K562 (cell line): ENCODE measurements around the gene MT2A. TPM values are rescaled to one million over a fixed set of nuclear protein-coding genes. Genes with fewer than 3 reads are reported as not detected.

Source experiments
- ATAC-seq: fragments of 200-7000 bp; cut with Tn5 transposase; 3 replicates; pipeline ENCODE4 v1.9.1; 2020; ENCODE audit warnings: moderate library complexity
- BruUV-seq: library from RNA; stranded (reverse); fragments of 400-500 nt; replicated peaks from 2 replicates; lab custom pipeline; 2021; lab: Mats Ljungman, UMichigan
- CTCF ChIA-PET: fragments of 300-600 bp; formaldehyde crosslinking; extraction: SDS; loops from one replicate; lab custom pipeline; 2021; ENCODE audit warnings: low intra/inter-chr PET ratio; lab: Yijun Ruan, JAX
- POLR2A ChIA-PET: fragments of 300-600, 350-650 bp; sonication (Branson Sonifier 250); formaldehyde crosslinking; extraction: SDS; loops from one replicate; lab custom pipeline; 2021; ENCODE audit warnings: antibody characterized with exemption, inconsistent platforms; lab: Yijun Ruan, JAX
- DNase-seq, 4 experiments: peaks; one replicate each; pipeline versions ENCODE4 v3.0.0 to v3.0.0-alpha.2; 2011 to 2018; ENCODE audit warnings: low spot score in 3 of 4, mixed read lengths in 3 of 4; ENCODE audit errors: extremely low read depth in 1 of 4
- FAIRE-seq: peaks from 2 replicates; lab custom pipeline; 2011; peaks lifted over from hg19 to GRCh38; lab: Jason Lieb, UNC
- H2AFZ ChIP-seq: 2 replicates; pipeline ENCODE4 v1.6.0; 2011; ENCODE audit warnings: low read depth, low read length, control low read depth, inconsistent platforms
- H3K27ac ChIP-seq: fragments of 200-600 bp; 3 replicates; pipeline ENCODE4 v1.8.0; 2011; ENCODE audit warnings: low read depth, mild to moderate bottlenecking, control low read depth, inconsistent platforms, low read length, moderate library complexity, mixed read lengths; ENCODE audit errors: extremely low read depth
- H3K27me3 ChIP-seq, 2 experiments: fragments of 300-600 bp in 1 of 2; 2 replicates in 1 of 2; 3 replicates in 1 of 2; pipeline versions ENCODE4 v1.6.0 to v1.8.0; 2011; ENCODE audit warnings: inconsistent platforms in 2 of 2, low read length in 2 of 2, mild to moderate bottlenecking in 1 of 2, mixed read lengths in 1 of 2, moderate library complexity in 1 of 2; ENCODE audit not compliant: control insufficient read depth in 2 of 2, insufficient read depth in 2 of 2
- H3K36me3 ChIP-seq: fragments of 300-600 bp; 3 replicates; pipeline ENCODE4 v1.8.0; 2011; ENCODE audit warnings: mild to moderate bottlenecking, low read length, inconsistent platforms; ENCODE audit not compliant: control insufficient read depth, insufficient read depth
- H3K4me1 ChIP-seq, 2 experiments: fragments of 200-600 bp in 1 of 2; replicated peaks in 1 of 2; 2 replicates in 1 of 2; 3 replicates in 1 of 2; pipeline versions ENCODE4 v1.5.1 to v1.8.0; 2011; ENCODE audit warnings: inconsistent platforms in 2 of 2, low read length in 2 of 2, mild to moderate bottlenecking in 1 of 2, mixed read lengths in 1 of 2, moderate library complexity in 1 of 2; ENCODE audit not compliant: control insufficient read depth in 2 of 2, insufficient read depth in 2 of 2
- H3K4me2 ChIP-seq: 2 replicates; pipeline ENCODE4 v1.6.1; 2011; ENCODE audit warnings: low read length, control low read depth, inconsistent platforms, mixed read lengths; ENCODE audit not compliant: insufficient read depth
- H3K4me3 ChIP-seq: fragments of 200-600 bp; sonication (generic), shearing (Covaris generic); 2 replicates; pipeline ENCODE4 v1.5.1; 2016; ENCODE audit warnings: control low read depth, inconsistent platforms
- H3K79me2 ChIP-seq: fragments of 200-600 bp; 3 replicates; pipeline ENCODE4 v1.8.0; 2011; ENCODE audit warnings: low read length, inconsistent platforms; ENCODE audit not compliant: control insufficient read depth, insufficient read depth
- H3K9ac ChIP-seq, 2 experiments: 2 replicates each; pipeline versions ENCODE4 v1.6.0 to v1.6.1; 2011; ENCODE audit warnings: low read depth in 2 of 2, low read length in 2 of 2, control low read depth in 1 of 2, inconsistent platforms in 1 of 2, mild to moderate bottlenecking in 1 of 2, mixed read lengths in 1 of 2; ENCODE audit not compliant: insufficient read depth in 1 of 2
- H3K9me1 ChIP-seq: one replicate; pipeline ENCODE4 v1.6.0; 2011; ENCODE audit warnings: inconsistent platforms, mild to moderate bottlenecking, low read length, moderate library complexity; ENCODE audit not compliant: control insufficient read depth, insufficient read depth
- H3K9me3 ChIP-seq: replicated peaks from 2 replicates; pipeline ENCODE4 v1.5.1; 2011; ENCODE audit warnings: low read depth, low read length, inconsistent platforms; ENCODE audit not compliant: control insufficient read depth, insufficient read depth
- H4K20me1 ChIP-seq: replicated peaks from 2 replicates; pipeline ENCODE4 v1.6.1; 2011; ENCODE audit warnings: low read length, inconsistent platforms, mixed read lengths; ENCODE audit not compliant: control insufficient read depth, insufficient read depth
- DNMT1 ChIP-seq: fragments of 450-650 bp; IDR thresholded peaks from 2 replicates; pipeline ENCODE4 v1.6.1; 2016; ENCODE audit warnings: antibody characterized with exemption, mild to moderate bottlenecking
- MAZ ChIP-seq, 2 experiments: fragments of 450-650 bp in 1 of 2; sonication (generic) in 1 of 2; formaldehyde crosslinking; IDR thresholded peaks in 1 of 2; conservative IDR thresholded peaks in 1 of 2; 2 replicates each; pipeline versions ENCODE4 v1.4.0 to v1.5.0; 2020; ENCODE audit warnings: mild to moderate bottlenecking in 1 of 2, missing genetic modification reagents in 1 of 2
- POLR3G ChIP-seq: IDR thresholded peaks from 2 replicates; pipeline ENCODE4 v1.6.1; 2011; ENCODE audit not compliant: insufficient read length, insufficient replicate concordance; ENCODE audit errors: extremely low read depth
- SAFB ChIP-seq: fragments of 200-400 bp; formaldehyde crosslinking; IDR thresholded peaks from 2 replicates; pipeline ENCODE4 v1.6.1; 2017; ENCODE audit warnings: low read depth, low read length, borderline replicate concordance
- SRSF7 ChIP-seq: fragments of 200-400 bp; formaldehyde crosslinking; optimal IDR thresholded peaks from 2 replicates; pipeline ENCODE3; 2017; ENCODE audit warnings: mild to moderate bottlenecking, low read depth, low read length
- ZNF3 ChIP-seq: fragments of 250-450 bp; sonication (Bioruptor Pico); IDR thresholded peaks from 2 replicates; pipeline ENCODE4 v1.5.0; 2021; ENCODE audit warnings: mild to moderate bottlenecking, moderate library complexity
- ZNF766 ChIP-seq: fragments of 200-800 bp; sonication (Bioruptor generic); conservative IDR thresholded peaks from 2 replicates; pipeline ENCODE4 v1.6.1; 2016; ENCODE audit warnings: missing genetic modification characterization, missing compliant biosample characterization
- WGBS: fragments of 100-300 bp; shearing (Covaris generic); methylation state at CpG from one replicate; pipeline ENCODE4 v1.1.6; 2016; ENCODE audit warnings: low coverage, mixed read lengths; ENCODE audit not compliant: insufficient coverage; ENCODE audit errors: missing lambda C conversion rate; 5-methylcytosine and 5-hydroxymethylcytosine counted together
- in situ Hi-C: fragments of 300-500 bp; cut with MboI; formaldehyde crosslinking; loops from 4 replicates; pipeline ENCODE4 v1.15.0; 2018; ENCODE audit warnings: inconsistent platforms, mixed read lengths
- intact Hi-C: fragments of 100-400 bp; cut with micrococcal nuclease; formaldehyde crosslinking; loops from 2 replicates; pipeline ENCODE4 v1.14.2; 2022
- polyA plus RNA-seq, 8 experiments: library from polyadenylated mRNA; depleted of rRNA in 4 of 8; stranded (reverse) in 5 of 8; unstranded in 3 of 8; fragments of >200 nt; fragmentation: Nextera tagmentation in 2 of 8; fragmentation: Illumina TruSeq in 1 of 8; extraction: Ambion mirVana in 2 of 8; extraction: Trizol in 1 of 8; gene quantifications; 2 replicates each; pipeline versions ENCODE4 v1.2.1 to v1.2.3, GENCODE V29; 2011 to 2014; ENCODE audit warnings: inconsistent platforms in 1 of 8, missing spikeins in 1 of 8
- total RNA-seq, 7 experiments: library from RNA; depleted of rRNA in 6 of 7; stranded (reverse); fragments of >200 nt in 6 of 7; fragmentation: Illumina TruSeq in 2 of 7; extraction: Trizol in 2 of 7; gene quantifications; 2 replicates each; pipeline versions ENCODE4 v1.2.1 to v1.2.3, GENCODE V29; 2011 to 2021; ENCODE audit warnings: low replicate concordance in 1 of 7

The MT2A gene
- total and polyA plus RNA-seq, 9 of the 15 experiments (the other 6 are each of a cell fraction or from before 2014, with no cell fraction given): 2.0 to 16.9 (median 8.5) TPM

GRCh38 chr16:56589141-56590039 lies 19.0 kb upstream of the MT2A start, which contains the start of gene MT3:
MT3 (plus strand) TSS chr16:56589528; CDS start chr16:56589591, 63 bp downstream.
- ATAC-seq: no peak
- no peak for DNase-seq
- Histone ChIP-seq H3K4me1 (peaks cover 0 to 6% of the 10 kb centered on the region in 2 experiments; a peak in 1 of 5 replicates), H3K9me1 (no peaks in the 10 kb centered on the region), H3K4me2 (no peak within 1 kb of the TSS), H3K27ac (no peak within 1 kb of the TSS), H3K79me2 (no peaks in the 10 kb centered on the region), H3K36me3 (no peaks in the 10 kb centered on the region), H4K20me1 (no peaks in the 10 kb centered on the region; the same call in 1 of the 2 replicates)
- BruUV-seq: no TSS peak
- FAIRE-seq: no peak
- CTCF ChIA-PET: no interaction called here
- TF ChIP-seq SAFB (peak; percentile 28; the same call in 1 of the 2 replicates), ZNF766 (CRISPR knock-in tag) (no peak), ZNF3 (CRISPR knock-in tag) (no peak), MAZ (CRISPR knock-in tag; conservative IDR thresholded peaks at IDR 0.05 in 1 of 2, IDR thresholded peaks at IDR 0.05 in 1 of 2) (no peak), POLR3G (no peak), DNMT1 (no peak), SRSF7 (no peak)
- TF ChIP-seq, all 486 proteins: peak for 1
- intact Hi-C loops (no loop called here), in situ Hi-C loops (loop anchor here (10.0 kb wide), 1 partner anchor 275 kb away; the partner anchor contains the start of gene SLC12A3)
- H3K27me3 ChIP-seq: peaks cover 17 to 62% of the 10 kb centered on the region in 2 experiments
- no peaks in the 10 kb centered on the region for H3K9me3 ChIP-seq
- POLR2A ChIA-PET: no interaction called here
- no peak within 1 kb of the TSS for H3K4me3 ChIP-seq
- H2AFZ ChIP-seq: no peak within 1 kb of the TSS
- WGBS: 26% methylated on average over 45 of the region's 87 CpGs
- no peak within 1 kb of the TSS; a peak in 1 of 4 replicates for H3K9ac ChIP-seq
